ENCODE results near the gene GPR143.
A peak's percentile ranks its signal among the peaks of the same experiment; 100 is the strongest.

The GPR143 gene

GRCh38 chrX:9767375-9767774 is 1.7 kb upstream of the GPR143 start:
- DNase-seq = no peak

DNA sequence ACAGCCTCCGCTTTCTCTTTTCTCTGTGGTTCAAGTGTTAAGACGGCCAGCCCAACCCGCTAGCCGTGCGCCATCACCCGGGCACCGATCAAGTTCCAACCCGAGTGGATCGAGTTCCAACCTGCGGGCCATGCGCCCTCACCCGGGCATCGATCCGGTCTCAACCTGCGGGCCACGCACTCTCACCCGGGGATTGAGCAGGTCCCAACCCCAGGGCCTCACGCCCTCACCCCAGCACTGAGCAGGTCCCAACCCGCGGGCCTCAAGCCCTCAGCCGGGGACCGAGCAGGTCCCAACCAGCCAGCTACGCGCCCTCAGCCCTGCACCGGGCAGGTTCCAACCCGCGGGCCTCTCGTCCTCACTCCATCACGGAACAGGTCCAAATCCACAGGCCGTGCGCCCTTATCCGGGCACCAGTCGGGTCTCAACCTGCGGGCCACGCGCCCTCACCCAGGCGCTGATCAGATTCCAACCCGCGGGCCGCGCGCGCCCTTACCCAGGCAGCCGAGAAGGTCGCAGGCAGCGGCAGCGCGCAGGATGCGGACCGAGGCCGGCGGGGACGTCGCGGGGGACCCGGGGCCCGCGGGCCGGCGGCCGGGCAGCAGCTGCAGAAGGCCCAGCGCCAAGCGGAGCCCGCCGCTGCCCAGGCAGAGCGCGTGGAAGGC is 443 bp downstream of the GPR143 start:
- no peak for DNase-seq

DNA sequence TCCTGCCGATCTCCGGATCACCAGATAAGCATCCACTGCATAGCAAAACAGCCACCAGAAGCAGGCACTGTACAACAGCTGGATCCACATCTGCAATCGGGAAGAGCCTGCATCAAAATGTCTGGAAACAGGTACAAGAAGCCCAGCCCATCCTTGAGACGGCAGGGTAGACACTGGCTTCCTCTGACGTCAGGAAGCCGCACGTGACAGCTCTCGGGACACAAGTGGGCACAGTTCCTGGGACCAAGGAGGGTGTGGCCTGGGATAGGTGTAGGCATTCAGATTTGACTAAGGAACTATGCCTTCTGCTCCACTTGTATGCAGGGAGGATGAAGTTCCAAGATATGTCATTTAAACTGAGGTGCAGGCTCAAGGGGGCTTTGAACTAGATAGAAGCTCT is 6.3 kb downstream of the GPR143 start:
- DNase-seq = no peak

DNA sequence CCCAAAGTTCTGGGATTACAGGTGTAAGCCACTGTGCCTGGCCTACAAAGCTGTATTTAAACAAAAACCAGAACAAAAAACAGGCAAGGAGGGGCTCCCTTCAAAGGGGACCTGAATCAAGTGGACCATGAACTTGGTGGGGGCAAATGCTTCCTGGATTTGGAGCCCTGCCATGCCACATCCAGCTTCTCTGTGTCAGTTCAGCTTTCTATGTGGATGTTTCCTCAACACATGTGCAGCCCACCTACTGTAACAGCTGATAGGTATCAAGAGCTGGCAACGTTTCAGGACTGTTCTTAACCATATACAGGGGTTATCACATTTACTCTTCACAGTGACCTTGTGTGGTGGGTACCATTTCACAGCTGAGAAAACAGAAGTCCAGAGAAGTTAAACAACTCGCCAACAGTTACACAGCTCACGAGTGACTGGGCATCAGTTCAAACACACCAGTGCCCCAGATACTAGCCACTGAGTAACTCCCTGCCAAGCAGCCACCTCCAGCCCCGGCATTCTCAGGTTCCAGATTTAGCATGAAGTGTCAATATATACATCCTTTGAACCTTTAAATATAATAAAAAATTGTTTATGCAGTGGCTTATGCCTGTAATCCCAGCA is 7.5 kb downstream of the GPR143 start:
- DNase-seq = no peak

DNA sequence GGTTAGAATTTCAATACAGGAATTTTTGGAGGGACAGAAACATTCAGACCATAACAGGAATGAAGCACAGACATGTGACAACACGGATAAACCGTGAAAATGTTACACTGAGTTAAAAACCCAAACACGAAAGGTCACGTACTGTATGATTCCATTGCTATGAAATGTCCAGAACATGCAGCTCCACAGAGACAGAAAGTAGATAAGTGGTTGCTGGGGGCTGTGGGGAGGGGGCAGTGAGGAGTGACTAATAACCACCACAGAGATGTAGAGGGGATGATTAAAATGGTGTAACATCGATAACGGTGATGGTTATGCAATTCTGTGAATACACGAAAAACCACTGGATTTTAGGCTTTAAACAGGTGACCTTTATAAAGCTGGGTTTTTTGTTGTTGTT is 8.3 kb downstream of the GPR143 start:
- DNase-seq = no peak

DNA sequence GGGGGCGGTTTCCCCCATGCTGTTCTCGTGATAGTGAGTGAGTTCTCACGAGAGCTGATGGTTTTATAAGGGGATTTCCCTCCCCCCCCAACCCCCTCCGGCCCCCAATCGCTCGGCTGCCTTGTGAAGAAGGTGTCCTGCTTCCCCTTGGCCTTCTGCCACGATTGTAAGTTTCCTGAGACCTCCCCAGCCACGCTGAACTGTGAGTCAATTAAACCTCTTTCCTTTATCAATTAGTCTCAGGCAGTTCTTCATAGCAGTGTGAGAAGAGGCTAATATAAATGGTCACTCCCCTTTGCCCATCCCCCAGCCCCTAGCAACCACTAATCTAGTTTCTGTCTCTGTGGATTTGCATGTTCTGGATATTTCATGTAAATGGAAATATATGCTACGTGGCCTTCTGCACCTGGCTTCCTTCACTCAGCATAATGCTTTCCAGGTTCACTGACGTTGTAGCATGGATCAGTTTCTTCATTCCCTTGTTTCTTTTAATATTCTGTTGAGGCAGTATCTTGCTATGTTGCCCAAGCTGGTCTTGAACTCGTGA is 16.4 kb downstream of the GPR143 start:
- DNase-seq = no peak

DNA sequence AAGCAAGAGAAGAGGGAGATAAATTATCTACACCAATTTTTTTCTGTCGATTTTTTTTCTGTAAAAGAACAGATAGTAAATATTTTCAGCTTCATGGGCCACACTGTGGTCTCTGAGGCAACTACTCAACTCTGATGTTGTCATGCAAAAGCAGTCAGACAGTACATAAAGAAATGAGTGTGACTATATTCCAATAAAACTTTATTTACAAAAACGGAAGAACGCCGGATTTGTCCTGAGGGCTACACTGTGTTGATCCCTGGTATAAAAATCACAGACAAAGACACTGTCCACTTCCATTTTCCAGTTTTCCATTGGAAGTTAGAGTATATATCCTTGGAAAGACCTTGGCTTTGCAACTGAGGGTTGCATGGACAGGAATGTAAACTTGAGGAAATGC is 18.0 kb downstream of the GPR143 start:
- DNase-seq = no peak

- peak; percentile 13 to 36 (median 17) for DNase-seq
These were observed 19.3 kb downstream of the GPR143 start for GRCh38 chrX:9746148-9746888.

GRCh38 chrX:9745417-9746115 is 20.1 kb downstream of the GPR143 start:
- no peak for DNase-seq

DNA sequence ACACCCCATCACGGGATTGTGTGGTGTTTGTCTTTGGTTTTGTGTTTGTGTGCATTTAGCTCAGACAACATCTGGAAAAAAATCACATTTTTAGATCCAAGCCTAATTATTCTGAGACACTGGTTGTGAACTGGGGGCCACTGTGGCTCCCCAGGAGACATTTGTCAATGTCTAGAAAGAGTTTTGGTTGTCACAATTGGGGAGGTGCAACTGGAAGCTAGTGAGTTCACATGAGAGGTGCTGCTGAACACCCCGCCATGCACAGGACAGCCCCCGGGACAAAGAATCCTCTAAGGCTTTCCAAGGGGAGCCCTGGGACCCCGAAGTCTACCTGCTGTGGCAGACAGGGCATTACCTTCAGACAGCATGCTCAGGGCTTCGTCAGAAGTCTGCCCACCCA is 26.5 kb downstream of the GPR143 start:
- DNase-seq = no peak

- DNase-seq = no peak
These were observed 27.5 kb downstream of the GPR143 start for GRCh38 chrX:9738151-9738550.

DNA sequence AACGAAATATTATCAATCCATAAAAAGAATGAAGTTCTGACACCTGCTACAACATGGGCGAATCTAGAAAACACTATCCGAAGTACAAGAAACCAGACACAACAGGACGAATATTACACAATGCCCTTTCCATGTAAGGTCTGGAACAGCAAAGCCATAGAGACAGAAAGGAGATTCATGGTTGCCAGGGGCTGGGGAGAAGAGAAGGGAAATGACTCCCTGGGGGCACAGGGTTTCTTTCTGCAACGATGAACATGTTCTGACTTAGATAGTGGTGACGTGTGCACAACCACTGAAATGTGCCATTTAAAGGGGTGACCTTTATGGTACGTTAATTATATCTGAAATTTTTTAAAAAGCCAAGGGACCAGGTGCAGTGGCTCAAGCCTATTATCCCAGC is 28.3 kb downstream of the GPR143 start:
- no peak for DNase-seq

DNA sequence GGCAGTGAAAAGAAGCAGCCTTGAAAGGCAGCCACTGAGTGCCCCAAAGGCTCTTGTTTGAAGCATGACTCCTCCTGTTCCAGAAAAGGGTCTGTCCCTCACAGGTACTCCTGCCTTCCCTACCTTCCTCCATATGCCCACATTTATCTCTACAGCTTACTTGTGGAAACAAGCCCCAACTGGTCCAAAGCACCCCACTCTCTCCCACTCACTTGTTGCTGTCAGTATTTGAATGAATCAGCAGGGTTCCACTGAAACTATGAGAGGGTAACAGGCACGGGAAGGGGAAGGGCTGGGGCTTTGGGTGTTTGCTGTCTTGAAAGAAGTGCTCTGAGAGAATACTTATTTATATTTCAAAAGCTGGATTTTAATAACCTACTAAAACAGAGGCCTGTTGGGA is 34.9 kb downstream of the GPR143 start:
- DNase-seq = no peak

DNA sequence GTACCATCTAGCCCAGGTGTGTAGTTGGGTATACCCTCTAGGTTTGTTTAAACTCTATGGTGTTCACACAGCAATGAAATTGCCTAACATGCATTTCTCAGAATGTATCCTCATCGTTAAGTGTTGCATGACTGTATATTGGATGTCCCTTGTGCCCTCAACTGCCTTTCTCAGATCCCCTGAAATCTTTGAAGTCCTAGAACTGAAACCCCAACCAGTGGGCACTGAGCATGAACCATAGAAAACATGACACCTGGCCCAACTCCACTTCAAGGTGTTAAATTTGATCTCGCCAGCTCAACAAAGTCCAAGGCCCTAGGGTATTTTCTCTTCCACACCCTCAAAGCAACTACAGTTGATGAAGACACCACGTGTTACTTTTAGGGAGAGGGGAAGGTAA is 35.6 kb downstream of the GPR143 start:
- DNase-seq = no peak

DNA sequence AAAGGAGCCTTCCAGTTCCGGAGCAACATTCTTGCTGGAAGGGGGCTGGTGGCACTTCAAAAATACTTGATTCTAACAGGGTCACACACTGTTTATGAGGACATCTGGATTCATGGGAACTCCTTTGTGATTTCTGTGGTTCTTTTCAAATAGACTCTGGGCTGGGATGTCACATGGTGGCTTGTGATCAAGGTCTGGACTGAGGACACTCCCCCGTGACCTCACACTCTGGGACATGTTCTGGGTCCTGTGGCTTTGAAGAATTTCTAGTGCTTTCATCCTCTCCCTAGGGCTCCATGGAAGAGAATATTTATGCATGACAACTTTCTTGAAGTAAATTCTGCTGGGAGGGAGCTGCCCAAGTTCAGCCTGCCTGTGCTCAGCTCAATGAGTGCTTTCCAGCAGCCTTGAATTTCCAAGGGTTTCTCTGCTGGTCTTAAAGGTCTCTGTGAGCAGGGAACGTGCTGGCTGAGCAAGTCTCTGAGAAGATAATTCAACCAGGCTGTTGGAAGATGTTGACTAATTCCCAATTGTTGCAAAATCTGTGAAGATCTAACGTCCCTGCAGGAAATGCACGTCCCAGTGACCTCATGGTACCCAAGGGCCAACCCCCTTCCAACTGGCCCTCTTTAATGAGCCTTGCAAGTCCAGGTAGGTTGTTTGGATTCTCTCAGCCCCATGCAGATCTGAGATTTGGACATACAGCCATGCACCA is 36.3 kb downstream of the GPR143 start:
- peak in 1 of 3 donors; percentile 3 for DNase-seq

- peak; percentile 30 to 50 (median 50) for DNase-seq
These were observed 37.4 kb downstream of the GPR143 start for GRCh38 chrX:9728261-9728660.

DNA sequence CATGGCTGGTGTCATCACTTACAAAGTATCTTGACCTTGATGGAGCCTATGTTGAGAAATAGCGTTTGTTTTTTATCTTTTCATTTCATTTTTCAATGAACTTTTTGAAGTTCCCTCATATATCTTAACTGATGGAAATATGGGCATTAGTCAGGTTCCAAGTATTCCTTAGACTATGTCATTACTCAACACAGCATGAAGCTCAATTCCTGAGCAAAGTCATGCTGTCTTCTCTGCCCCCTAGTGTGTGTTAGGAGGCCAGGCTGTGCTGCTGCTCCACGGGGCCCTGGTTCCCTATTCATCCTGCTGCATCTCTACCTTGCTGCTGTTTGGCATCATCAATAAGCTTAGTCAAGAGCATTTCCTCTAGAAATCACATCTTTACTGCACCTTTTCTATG is 40.9 kb downstream of the GPR143 start:
- no peak for DNase-seq

GRCh38 chrX:9717376-9717775 is 48.3 kb downstream of the GPR143 start:
- DNase-seq = no peak

DNA sequence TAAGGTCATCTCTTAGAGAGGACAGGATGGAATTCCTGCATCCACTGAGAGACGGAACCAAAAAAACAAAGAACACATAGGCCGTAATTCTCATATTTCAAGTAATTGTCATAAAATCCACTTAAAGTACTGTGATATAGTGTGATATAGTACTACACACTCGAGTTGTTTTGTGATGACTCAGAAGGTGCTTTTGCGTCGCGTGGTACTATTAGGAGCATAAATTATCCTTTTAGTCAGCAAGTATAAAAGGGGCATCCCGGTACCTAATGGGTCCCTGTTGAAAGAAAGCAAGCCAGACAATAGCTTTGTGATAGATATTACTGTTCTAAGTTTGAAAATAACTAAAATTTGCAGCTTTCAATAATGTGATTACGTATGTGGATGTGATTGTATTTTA is 55.3 kb downstream of the GPR143 start:
- no peak for DNase-seq

DNA sequence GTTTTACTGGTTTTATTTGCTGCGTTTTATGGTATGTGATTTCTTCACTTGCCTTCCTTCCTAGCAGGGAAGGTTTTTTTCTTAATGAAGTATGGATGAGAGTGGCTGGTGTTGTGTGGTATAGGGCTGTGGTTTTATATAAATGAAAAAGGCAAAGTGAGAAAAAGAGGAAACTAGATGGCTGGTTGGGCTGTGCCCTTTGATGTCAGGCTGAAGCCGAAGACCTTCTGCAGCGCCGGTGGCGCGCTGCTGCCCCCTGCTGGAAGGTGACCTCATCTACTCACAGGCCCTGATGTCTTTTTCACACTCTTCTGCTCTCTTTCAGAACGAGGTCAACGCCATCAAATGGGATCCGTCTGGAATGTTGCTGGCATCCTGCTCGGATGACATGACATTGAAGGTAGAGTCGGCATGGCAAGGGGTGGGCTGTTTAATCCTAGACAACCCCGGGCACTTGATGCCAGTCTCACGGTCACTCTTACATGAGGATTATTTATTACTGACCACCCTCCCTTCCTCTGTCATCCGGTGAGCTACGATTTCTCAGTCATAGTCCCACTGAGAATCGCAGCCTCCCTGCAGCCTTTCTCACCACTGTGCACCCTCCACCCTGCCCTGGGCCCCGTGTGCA is 56.6 kb downstream of the GPR143 start:
- peak; percentile 76 to 87 (median 78) for DNase-seq

GRCh38 chrX:9708086-9708485 is 57.6 kb downstream of the GPR143 start:
- no peak for DNase-seq

Measured in suppressor macrophage treated with lipopolysaccharide for 1 hour (primary cell).